HG02759 (cell line): ENCODE data around the gene RAPGEF6.
A peak's percentile ranks its signal among the peaks of the same experiment; 100 is the strongest.
"Not testable (repeated sequence)": the region's sequence is repeated elsewhere in the genome, so short reads cannot be mapped to it uniquely, and the experiment has no call there.

Experiments used
- ATAC-seq: cut with Tn5 transposase; IDR thresholded peaks from one replicate; pipeline ENCODE4 v1.9.1; 2021; ENCODE audit warnings: mild to moderate bottlenecking, moderate library complexity; ENCODE audit not compliant: unreplicated experiment

Gene RAPGEF6

GRCh38 chr5:131608597-131608996 lies 26.4 kb downstream of the RAPGEF6 start:
- ATAC-seq = no peak

DNA sequence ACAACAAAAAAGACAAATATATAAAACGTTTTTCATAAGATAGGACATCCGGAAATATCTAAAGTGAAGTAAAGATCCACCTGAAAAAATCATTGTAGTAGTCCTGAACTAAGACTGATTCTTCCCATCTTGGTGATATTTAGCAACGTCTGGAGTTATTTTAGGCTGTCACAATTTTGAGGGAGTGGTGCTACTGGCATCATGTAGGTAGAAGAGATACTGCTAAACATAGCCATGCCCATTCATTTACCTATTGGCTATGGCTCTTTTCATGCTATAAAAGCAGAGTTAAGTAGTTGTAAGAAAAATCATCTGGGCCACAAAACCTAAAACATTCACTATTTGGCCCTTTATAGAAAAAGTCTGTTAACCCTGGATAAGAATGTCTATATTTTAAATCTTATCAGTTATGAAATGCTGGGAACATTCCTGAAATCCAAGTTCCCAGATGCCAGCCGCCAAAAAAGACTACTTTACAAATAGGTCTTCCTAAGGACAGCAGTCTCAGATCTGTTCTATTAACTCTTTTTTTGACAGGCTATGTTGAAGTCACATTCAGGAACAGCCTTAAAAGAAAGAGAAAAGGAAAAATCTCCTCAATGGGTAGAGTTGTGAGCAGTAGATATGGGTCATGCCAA lies 27.0 kb downstream of the RAPGEF6 start:
- no peak for ATAC-seq

- no peak for ATAC-seq
These were observed 27.6 kb downstream of the RAPGEF6 start for GRCh38 chr5:131607418-131607817.

GRCh38 chr5:131605086-131605485 lies 29.9 kb downstream of the RAPGEF6 start:
- ATAC-seq = no peak

DNA sequence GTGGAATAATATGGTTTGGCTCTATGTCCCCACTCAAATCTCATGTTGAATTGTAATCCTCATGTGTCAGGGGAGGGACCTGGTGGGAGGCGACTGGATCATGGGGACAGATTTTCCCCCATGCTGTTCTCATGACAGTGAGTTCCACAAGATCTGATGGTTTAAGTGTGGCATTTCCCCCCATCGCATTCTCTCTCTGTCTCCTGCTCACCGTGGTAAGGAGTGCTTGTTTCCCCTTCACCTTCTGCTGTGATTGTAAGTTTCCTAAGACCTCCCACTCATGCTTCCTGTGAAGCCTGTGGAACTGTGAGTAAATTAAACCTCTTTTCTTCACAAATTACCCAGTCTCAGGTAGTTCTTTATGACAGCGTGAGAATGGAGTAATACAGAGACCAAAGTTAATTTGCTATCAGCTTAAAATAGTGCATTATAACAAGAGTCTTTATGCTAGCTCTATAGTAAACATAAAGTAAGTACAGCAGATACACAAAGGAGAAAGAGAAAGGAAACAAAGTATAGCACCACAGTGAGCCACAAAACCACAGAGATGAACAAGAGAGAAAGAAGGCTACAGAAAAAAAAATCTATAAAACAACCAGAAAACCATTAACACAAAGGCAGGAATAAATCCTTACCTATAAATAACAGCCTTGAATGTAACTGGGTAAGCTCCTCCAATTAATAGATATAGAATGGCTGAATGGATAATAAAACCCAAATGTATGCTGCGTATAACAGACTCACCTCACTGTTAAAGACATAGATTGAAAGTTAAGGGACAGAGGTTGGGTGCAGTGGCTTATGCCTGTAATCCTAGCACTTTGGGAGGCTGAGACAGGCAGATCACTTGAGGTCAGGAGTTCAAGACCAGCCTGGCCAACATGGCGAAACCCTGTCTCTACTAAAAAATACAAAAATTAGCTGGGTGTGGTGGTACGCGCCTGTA lies 39.7 kb downstream of the RAPGEF6 start:
- ATAC-seq = no peak

DNA sequence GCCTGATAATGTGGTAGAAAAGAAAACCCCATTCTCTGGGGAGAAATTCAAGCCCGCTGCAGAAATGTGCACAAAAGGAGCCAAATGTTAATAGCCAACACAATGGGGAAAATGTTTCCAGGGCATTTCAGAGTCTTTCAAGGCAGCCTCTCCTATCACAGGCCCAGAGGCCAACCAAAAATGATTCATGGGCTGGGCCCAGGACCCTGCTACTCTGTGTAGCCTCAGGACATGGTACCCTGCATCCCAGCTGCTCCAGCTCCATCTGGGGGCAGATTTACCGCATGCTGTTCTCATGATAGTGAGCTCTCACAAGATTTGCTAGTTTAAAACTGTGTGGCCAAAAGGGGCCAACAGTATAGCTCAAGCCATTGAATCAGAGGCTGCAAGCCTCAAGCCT lies 41.1 kb downstream of the RAPGEF6 start:
- no peak for ATAC-seq

DNA sequence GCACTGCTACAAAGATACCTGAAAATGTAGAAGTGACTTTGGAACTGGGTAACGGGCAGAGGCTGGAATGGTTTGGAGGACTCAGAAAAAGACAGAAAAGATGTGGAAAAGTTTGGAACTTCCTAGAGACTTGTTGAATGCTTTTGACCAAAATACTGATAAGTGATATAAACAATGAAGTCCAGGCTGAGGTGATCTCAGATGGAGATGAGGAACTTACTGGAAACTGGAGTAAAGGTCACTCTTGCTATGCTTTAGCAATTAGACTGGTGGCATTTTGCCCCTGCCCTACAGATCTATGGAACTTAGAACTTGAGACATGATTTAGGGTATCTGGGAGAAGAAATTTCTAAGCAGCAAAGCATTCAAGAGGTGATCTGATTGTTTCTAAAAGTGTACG lies 41.6 kb downstream of the RAPGEF6 start:
- ATAC-seq = not testable (repeated sequence)

GRCh38 chr5:131589510-131590348 lies 45.3 kb downstream of the RAPGEF6 start:
- ATAC-seq = peak; percentile 58

DNA sequence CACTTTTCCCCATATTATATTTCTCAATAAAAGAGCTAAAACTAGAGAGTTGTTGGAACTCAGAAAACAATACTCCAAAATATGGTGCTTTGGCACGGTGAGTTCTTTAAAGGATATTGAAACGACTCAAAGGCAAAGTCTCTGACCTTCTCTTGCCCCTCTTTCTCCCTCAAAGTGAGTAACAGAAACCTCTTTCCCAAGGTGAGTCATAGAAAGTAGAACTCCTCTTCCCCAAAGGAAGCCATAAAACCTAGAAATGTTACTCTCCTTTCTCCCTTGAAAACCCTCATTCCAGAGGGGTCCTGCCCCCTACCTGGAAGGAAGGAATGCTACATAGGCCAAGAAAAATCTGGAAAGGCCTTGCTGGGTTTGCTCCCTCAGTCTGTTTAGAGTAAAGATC lies 47.5 kb downstream of the RAPGEF6 start:
- no peak for ATAC-seq

DNA sequence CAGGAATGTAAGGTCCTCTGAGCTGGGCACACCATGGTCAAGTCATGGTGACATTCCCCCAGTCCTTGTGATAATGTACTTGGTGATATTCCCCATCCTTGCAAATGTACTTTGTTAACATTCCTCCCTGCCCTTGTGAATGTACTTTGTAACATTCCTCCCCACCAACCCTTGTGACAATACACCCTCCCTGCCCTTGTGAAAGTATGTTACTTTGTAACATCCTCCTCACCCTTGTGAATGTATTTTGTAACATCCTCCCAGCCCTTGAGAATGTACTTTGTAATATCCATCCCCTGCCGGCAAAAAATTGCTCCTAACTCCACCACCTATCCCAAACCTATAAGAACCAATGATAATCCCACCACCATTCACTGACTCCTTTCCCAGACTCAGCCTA lies 53.3 kb downstream of the RAPGEF6 start:
- ATAC-seq = no peak

DNA sequence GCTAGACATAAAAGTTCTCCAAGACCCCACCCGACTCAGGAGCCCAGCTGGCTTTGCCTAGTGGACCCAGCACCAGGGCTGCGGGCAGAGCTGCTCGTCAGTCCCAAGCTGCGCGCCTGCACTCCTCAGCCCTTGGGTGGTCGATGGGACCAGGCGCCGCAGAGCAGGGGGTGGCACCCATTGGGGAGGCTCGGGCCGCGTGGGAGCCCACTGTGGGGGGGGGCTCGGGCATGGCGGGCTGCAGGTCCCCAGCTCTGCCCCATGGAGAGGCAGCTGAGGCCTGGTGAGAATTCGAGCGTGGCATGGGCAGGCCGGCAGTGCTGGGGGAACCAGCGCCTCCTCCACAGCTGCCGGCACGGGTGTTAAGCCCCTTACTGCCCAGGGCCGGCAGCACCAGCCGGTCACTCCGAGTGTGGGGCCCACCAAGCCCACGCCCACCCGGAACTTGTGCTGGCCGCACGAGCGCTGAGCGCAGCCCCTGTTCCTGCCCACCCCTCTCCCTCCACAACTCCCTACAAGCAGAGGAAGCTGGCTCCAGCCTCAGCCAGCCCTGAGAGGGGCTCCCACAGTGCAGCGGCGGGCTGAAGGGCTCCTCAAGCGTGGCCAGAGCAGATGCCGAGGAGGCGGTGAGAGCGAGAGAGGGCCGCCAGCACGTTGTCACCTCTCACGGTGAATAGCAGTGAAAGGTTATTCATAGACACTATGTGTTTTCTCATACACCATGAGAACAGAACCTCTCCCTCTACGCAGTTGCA lies 54.9 kb downstream of the RAPGEF6 start:
- no peak for ATAC-seq

DNA sequence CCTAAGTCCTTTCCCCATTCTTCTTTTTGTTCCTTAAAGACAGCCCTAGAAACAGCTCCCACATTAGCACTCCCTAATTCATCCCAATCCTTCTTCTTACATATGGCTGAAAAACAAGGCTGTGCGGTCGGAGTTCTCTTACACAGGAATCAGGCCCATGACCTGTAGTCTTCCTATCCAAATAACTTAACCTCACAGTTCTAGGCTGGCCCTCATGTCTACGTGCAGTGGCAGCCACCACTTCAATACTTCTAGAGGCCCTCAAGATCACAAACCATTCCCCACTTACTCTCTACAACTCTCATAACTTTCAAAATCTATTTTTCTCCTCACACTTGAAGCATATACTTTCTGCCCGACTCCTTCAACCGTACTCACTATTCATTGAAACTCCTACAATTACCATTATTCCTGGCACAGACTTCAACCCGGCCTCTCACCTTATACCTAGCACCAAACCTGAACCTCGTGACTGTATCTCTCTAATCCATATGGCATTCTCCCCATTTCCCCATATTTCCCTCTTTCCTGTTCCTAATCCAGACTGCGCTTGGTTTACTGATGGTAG lies 59.3 kb downstream of the RAPGEF6 start:
- no peak for ATAC-seq

GRCh38 chr5:131571669-131572168 lies 63.3 kb downstream of the RAPGEF6 start:
- ATAC-seq = no peak

GRCh38 chr5:131570757-131571156 lies 64.3 kb downstream of the RAPGEF6 start:
- no peak for ATAC-seq

DNA sequence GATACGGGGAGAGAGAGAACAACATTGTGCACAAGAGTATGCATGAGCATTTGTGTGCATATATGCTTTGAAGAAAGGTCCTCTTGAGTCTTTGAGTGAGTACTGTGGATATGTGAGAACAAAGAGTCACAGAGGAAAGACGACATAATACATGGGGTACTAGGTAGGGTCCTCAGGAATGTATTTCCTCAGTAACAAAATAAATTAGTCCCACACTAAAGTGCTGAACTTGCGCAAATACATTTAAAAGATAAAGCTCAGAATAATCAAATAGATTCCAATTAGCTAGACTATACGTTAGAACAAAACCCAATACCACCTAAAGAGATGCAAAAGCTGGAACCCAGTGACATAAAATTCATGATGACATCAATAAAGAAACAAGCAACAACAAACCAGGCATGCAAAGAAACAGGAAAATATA lies 70.8 kb downstream of the RAPGEF6 start:
- ATAC-seq = no peak

DNA sequence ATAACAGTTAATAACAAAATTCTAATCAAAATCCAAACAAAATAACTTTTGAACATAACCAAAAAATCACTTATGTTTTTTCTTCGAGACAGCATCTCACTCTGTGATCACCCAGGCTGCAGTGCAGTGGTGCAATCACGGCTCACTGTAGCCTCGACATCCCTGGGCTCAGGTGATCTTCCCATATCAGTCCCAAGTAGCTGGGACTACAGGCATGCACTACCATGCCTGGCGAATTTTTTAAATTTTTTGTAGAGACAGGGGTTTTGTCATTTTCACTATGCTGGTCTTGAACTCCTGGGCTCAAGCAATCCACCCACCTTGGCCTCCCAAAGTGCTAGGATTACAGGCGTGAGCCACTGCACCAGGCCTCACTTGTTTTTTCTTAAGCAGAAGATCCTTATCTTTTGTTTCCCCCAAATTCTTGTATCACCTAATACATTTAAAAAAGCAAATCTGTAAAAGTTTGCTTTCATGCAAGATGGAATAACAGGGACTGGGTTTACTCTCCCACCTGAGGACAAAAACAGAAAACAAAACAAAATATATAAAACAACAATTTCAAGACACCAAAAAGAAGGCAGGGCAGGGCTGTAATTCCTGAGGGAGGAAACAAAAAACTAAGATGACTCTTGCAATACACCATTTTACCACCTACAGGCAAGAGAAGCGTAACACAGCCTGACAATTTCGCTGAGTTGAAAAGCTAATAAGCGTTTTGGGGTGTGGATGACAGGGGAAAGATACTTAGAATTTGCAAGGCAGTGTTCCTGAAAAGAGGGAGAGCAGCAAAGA lies 71.4 kb downstream of the RAPGEF6 start:
- ATAC-seq = no peak

DNA sequence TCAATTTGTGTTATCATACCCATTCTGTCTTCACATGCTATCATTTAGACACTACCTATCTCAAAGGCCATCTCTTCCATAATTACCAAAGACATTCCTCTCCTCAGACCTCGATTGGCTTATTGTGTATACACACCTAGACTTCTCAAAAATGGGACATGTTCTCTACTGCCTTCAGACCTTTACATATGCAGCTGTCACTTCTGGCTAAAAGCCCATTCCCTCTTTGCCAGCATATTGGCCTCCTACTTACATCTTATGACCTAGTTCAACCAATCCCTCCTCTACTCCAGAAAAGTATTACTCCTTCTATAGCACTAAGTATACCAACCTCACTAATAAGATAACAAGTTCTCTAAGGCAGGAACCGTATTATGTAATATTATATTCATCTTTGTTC lies 84.4 kb downstream of the RAPGEF6 start:
- no peak for ATAC-seq

GRCh38 chr5:131548176-131548575 lies 86.9 kb downstream of the RAPGEF6 start:
- no peak for ATAC-seq

DNA sequence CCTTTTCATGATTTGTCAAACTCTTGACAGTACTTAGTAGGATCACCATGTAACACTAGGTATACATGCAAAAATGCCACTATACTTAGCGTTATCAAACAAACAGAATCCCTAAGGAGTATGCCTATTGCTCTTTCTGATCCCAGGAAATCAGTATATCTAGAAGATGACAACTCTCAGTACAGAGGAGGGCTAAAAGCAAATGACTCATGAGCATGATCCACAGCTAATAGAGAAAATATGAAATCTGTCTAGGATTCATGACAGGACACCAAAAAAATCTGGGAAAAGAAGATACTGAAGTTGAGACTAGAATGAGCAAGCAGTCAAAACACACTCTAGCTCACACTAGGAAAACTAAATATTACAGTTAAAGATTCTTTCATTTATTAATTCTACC lies 89.2 kb downstream of the RAPGEF6 start:
- ATAC-seq = no peak
